H1 (cell line): ENCODE data around the gene CD72. TPM values are rescaled to one million over a fixed set of nuclear protein-coding genes. Genes with fewer than 3 reads are reported as not detected.

Experiments used
- BACH1 ChIP-seq: IDR thresholded peaks from 2 replicates; pipeline ENCODE4 v1.6.1; 2012; ENCODE audit warnings: low read length, improper control_type of control experiment
- CBX8 ChIP-seq: fragments of 300-800, 300-1000 bp; sonication (generic); IDR thresholded peaks from 2 replicates; pipeline ENCODE4 v1.7.1; 2016; ENCODE audit warnings: low read depth, low read length, borderline replicate concordance
- CREB1 ChIP-seq: IDR thresholded peaks from 2 replicates; pipeline ENCODE4 v1.6.1; 2012; ENCODE audit warnings: inconsistent platforms
- MAFK ChIP-seq: IDR thresholded peaks from 2 replicates; pipeline ENCODE4 v1.6.1; 2012; ENCODE audit warnings: low read depth, mild to moderate bottlenecking, improper control_type of control experiment, low read length
- NANOG ChIP-seq: IDR thresholded peaks from 2 replicates; pipeline ENCODE4 v1.6.1; 2011; ENCODE audit warnings: low read length, low read depth, mild to moderate bottlenecking, inconsistent platforms; ENCODE audit not compliant: insufficient read depth, poor library complexity, severe bottlenecking
- SIN3A ChIP-seq, 2 experiments: IDR thresholded peaks in 1 of 2; conservative IDR thresholded peaks in 1 of 2; 2 replicates each; pipeline ENCODE4 v1.6.1; 2011 to 2012; ENCODE audit warnings: low read length in 2 of 2, improper control_type of control experiment in 1 of 2, low read depth in 1 of 2, mild to moderate bottlenecking in 1 of 2
- TCF12 ChIP-seq: IDR thresholded peaks from 2 replicates; pipeline ENCODE4 v1.6.1; 2011; ENCODE audit warnings: low read depth, mild to moderate bottlenecking, low read length
- YY1 ChIP-seq: IDR thresholded peaks from 2 replicates; pipeline ENCODE4 v1.6.1; 2011; ENCODE audit warnings: low read depth, mild to moderate bottlenecking, low read length
- ZNF274 ChIP-seq: IDR thresholded peaks from 2 replicates; pipeline ENCODE4 v1.7.0; 2012; ENCODE audit warnings: low read length, borderline replicate concordance; ENCODE audit errors: extremely low read depth
- polyA plus RNA-seq, 7 experiments: library from polyadenylated mRNA; depleted of rRNA in 3 of 7; stranded (reverse) in 5 of 7; unstranded in 2 of 7; fragments of >200 nt in 5 of 7; fragments of 200-250 nt in 2 of 7; gene quantifications; 1 replicate in 5 of 7; 2 replicates in 1 of 7; 4 replicates in 1 of 7; pipeline versions ENCODE4 v1.2.1 to v1.2.3, GENCODE V29; 2011 to 2013; ENCODE audit warnings: missing spikeins in 2 of 7, mixed read lengths in 2 of 7
- total RNA-seq: library from RNA; stranded (reverse); fragmentation: NEBNext Ultra II Directional; extraction: Animal tissue kit (Norgen Biotek cat#: 25700); gene quantifications from 2 replicates; pipeline ENCODE4 v1.2.1, GENCODE V29; 2021
- TF ChIP-seq, protein P1 (sequence below), 3 experiments: IDR thresholded peaks; 1 replicate in 2 of 3; 2 replicates in 1 of 3; pipeline versions ENCODE4 v1.5.1 to v1.6.1; 2011; ENCODE audit warnings: low read length in 3 of 3, mild to moderate bottlenecking in 3 of 3, inconsistent platforms in 2 of 3, low read depth in 1 of 3, moderate library complexity in 1 of 3; ENCODE audit not compliant: insufficient read depth in 1 of 3; ENCODE audit errors: control extremely low read depth in 1 of 3

Gene CD72
- total and polyA plus RNA-seq, 2 of the 8 experiments (the other 6 are each of a cell fraction or from before 2014, with no cell fraction given): 4.0 to 4.5 TPM

DNA sequence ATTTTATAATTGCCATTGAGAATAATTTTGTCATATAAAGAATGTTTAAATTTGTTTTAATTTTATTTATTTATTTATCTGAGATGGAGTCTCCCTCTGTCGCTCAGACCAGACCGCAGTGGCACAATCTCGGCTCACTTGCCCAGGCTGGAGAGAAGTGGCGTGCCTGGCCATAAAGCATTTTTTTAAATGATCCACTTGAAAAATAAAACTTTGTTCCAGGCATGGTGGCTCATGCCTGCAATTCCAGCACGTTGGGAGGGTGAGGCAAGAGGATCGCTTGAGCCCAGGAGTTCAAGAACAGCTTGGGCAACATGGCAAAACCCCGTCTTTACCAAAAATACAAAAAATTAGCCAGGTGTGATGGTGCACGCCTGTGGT, 34.6 kb upstream of the CD72 start (continued):
- TF ChIP-seq SIN3A (conservative IDR thresholded peaks at IDR 0.05 in 1 of 2, IDR thresholded peaks at IDR 0.05 in 1 of 2; ENCODE audit: low read depth in 1 of 2, low read length in 2 of 2) (no peak), CREB1 (no peak), MAFK (no peak), NANOG (no peak), YY1 (no peak), TCF12 (no peak), CBX8 (no peak), BACH1 (no peak), ZNF274 (no peak)
- TF ChIP-seq, protein P1, sequence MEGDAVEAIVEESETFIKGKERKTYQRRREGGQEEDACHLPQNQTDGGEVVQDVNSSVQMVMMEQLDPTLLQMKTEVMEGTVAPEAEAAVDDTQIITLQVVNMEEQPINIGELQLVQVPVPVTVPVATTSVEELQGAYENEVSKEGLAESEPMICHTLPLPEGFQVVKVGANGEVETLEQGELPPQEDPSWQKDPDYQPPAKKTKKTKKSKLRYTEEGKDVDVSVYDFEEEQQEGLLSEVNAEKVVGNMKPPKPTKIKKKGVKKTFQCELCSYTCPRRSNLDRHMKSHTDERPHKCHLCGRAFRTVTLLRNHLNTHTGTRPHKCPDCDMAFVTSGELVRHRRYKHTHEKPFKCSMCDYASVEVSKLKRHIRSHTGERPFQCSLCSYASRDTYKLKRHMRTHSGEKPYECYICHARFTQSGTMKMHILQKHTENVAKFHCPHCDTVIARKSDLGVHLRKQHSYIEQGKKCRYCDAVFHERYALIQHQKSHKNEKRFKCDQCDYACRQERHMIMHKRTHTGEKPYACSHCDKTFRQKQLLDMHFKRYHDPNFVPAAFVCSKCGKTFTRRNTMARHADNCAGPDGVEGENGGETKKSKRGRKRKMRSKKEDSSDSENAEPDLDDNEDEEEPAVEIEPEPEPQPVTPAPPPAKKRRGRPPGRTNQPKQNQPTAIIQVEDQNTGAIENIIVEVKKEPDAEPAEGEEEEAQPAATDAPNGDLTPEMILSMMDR (IDR thresholded peaks at IDR 0.05; ENCODE audit: control extremely low read depth in 1 of 3, insufficient read depth in 1 of 3, low read depth in 1 of 3, low read length in 3 of 3): no peak
- TF ChIP-seq, all 59 proteins: peak for 0
